ENCODE results near the gene RABGEF1. TPM values are rescaled to one million over a fixed set of nuclear protein-coding genes. Genes with fewer than 3 reads are reported as not detected.
"Not testable (repeated sequence)": the region's sequence is repeated elsewhere in the genome, so short reads cannot be mapped to it uniquely, and the experiment has no call there.

The RABGEF1 gene
- total RNA-seq, 1 donor from 2014 or later = 19.4 TPM

GRCh38 chr7:66825538-66825937 is 85.0 kb downstream of the RABGEF1 start:
- not testable (repeated sequence) for H3K9me3 Mint-ChIP-seq (ENCODE audit: low read depth); H3K27me3 Mint-ChIP-seq; H3K4me1 Mint-ChIP-seq (ENCODE audit: low read depth); DNase-seq (ENCODE audit: low spot score, unreplicated experiment); H3K36me3 Mint-ChIP-seq (ENCODE audit: insufficient read depth); H3K27ac Mint-ChIP-seq; H3K4me3 Mint-ChIP-seq (ENCODE audit: low read depth)
- peak; percentile 45 for TF ChIP-seq CTCF (IDR thresholded peaks at IDR 0.05; ENCODE audit: unreplicated experiment)

GRCh38 chr7:66826649-66827048 is 86.1 kb downstream of the RABGEF1 start:
- H3K36me3 Mint-ChIP-seq (ENCODE audit: insufficient read depth) = no peaks in the 10 kb centered on the region
- DNase-seq (ENCODE audit: low spot score, unreplicated experiment) = no peak

GRCh38 chr7:66830976-66831375 is 90.4 kb downstream of the RABGEF1 start:
- not testable (repeated sequence) for H3K4me3 Mint-ChIP-seq (ENCODE audit: low read depth); H3K27me3 Mint-ChIP-seq; H3K36me3 Mint-ChIP-seq (ENCODE audit: insufficient read depth); DNase-seq (ENCODE audit: low spot score, unreplicated experiment); H3K27ac Mint-ChIP-seq; H3K4me1 Mint-ChIP-seq (ENCODE audit: low read depth); H3K9me3 Mint-ChIP-seq (ENCODE audit: low read depth)

More at GRCh38 chr7:66826649-66827048, 86.1 kb downstream of the RABGEF1 start:
- Mint-ChIP-seq H3K4me3 (ENCODE audit: low read depth) (no peak overlapping the region), H3K4me1 (ENCODE audit: low read depth) (no peaks in the 10 kb centered on the region), H3K27me3 (no peaks in the 10 kb centered on the region), H3K27ac (no peak overlapping the region), H3K9me3 (ENCODE audit: low read depth) (no peaks in the 10 kb centered on the region)
- TF ChIP-seq CTCF (IDR thresholded peaks at IDR 0.05; ENCODE audit: unreplicated experiment) = no peak

GRCh38 chr7:66832531-66833351 is 92.2 kb downstream of the RABGEF1 start:
- no peaks in the 10 kb centered on the region for H3K27me3 Mint-ChIP-seq
- H3K9me3 Mint-ChIP-seq (ENCODE audit: low read depth) = no peaks in the 10 kb centered on the region
- no peak overlapping the region for H3K4me3 Mint-ChIP-seq (ENCODE audit: low read depth)
- DNase-seq (ENCODE audit: low spot score, unreplicated experiment) = no peak
- H3K4me1 Mint-ChIP-seq (ENCODE audit: low read depth) = no peaks in the 10 kb centered on the region
- H3K27ac Mint-ChIP-seq = no peak overlapping the region
- H3K36me3 Mint-ChIP-seq (ENCODE audit: insufficient read depth) = no peaks in the 10 kb centered on the region
- no peak for TF ChIP-seq CTCF (IDR thresholded peaks at IDR 0.05; ENCODE audit: unreplicated experiment)

- H3K27me3 Mint-ChIP-seq = no peaks in the 10 kb centered on the region
- no peaks in the 10 kb centered on the region for H3K36me3 Mint-ChIP-seq (ENCODE audit: insufficient read depth)
- H3K4me3 Mint-ChIP-seq (ENCODE audit: low read depth) = no peak overlapping the region
Observed at GRCh38 chr7:66837007-66837406, 96.5 kb downstream of the RABGEF1 start.

More at GRCh38 chr7:66837007-66837406, 96.5 kb downstream of the RABGEF1 start:
- Mint-ChIP-seq H3K9me3 (ENCODE audit: low read depth) (no peaks in the 10 kb centered on the region), H3K4me1 (ENCODE audit: low read depth) (no peaks in the 10 kb centered on the region), H3K27ac (no peak overlapping the region)
- peak; percentile 50 for TF ChIP-seq CTCF (IDR thresholded peaks at IDR 0.05; ENCODE audit: unreplicated experiment)
- no peak for DNase-seq (ENCODE audit: low spot score, unreplicated experiment)
